Measurements from ENCODE around the gene ABHD4.

- no peak for TF ChIP-seq CTCF (conservative IDR thresholded peaks at IDR 0.05; ENCODE audit: low read depth, low read length)
- TF ChIP-seq EZH2phosphoT487 (IDR thresholded peaks at IDR 0.05; ENCODE audit: borderline replicate concordance, low read length), result no peak
These were observed 58.1 kb downstream of the ABHD4 start for GRCh38 chr14:22656226-22656625.
